HEK293T (cell line): Measurements from ENCODE around the gene NKTR.

Source experiments
- BHLHE40 ChIP-seq: fragments of 450-650 bp; IDR thresholded peaks from 2 replicates; pipeline ENCODE4 v1.6.1; 2016; ENCODE audit warnings: mild to moderate bottlenecking, moderate library complexity, borderline replicate concordance
- ELF4 ChIP-seq: fragments of 450-650 bp; IDR thresholded peaks from 2 replicates; pipeline ENCODE4 v1.6.1; 2017; ENCODE audit warnings: antibody characterized with exemption
- FOXK2 ChIP-seq: fragments of 450-650 bp; IDR thresholded peaks from 2 replicates; pipeline ENCODE4 v1.6.1; 2016; ENCODE audit warnings: mild to moderate bottlenecking
- NFRKB ChIP-seq: fragments of 450-650 bp; IDR thresholded peaks from 2 replicates; pipeline ENCODE4 v1.6.1; 2016; ENCODE audit warnings: mild to moderate bottlenecking, moderate library complexity
- SUZ12 ChIP-seq: fragments of 450-650 bp; IDR thresholded peaks from 2 replicates; pipeline ENCODE4 v1.6.1; 2016; ENCODE audit warnings: mild to moderate bottlenecking

DNA sequence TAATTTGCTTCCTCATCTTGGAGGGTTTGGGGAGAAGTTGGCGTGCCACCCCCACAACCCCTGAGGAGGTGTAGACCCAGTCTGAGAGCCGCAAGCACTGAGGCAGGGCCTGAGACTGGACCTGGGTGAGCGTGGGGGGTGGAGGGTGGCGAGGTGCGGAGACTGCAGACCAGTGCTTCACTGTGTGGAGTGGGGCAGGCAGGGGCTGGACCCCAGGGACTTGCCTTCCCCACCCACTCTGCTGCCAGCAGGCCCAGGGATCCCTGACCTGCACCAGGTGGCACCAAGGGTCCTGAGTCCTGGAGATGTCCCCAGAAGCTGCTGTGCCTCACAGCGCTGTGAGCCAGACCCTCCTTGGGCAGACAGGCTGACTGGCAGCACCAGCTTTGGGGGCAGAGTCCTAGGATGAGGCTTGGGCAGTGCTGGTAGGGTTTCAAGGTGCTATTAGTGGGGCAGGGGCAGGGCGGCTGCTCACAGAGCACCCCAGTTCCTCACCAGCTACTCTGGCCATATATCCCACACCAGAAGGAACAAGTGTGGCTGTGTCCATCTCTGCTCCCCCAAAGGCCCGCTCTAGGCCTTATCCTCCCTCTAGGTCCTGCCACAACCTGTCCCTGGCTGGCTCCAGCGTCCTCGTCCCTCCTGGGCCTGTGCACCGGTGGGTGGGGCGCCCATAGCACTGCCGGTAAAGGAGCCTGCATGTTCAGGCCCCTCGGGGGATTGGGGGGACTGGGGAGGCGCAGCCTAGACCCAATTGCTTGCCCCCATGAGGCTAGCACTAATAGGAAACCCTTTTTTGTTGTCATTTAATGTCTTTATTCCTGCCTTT, 64.8 kb downstream of the NKTR start:
- no peak for TF ChIP-seq SUZ12
- no peak for TF ChIP-seq BHLHE40
- no peak for TF ChIP-seq FOXK2
- no peak for TF ChIP-seq ELF4
- no peak for TF ChIP-seq NFRKB
